IPS DF 6.9 (cell line): ENCODE results near the gene ITFG2.

ENCODE experiments used
- DNase-seq: peaks from one replicate; pipeline ENCODE4 v3.0.0-alpha.2; 2013; ENCODE audit warnings: low read depth, low spot score
- H3K27ac ChIP-seq: one replicate; pipeline ENCODE4 v1.5.1; 2013; ENCODE audit warnings: low read length, control low read depth
- H3K27me3 ChIP-seq: 2 replicates; pipeline ENCODE4 v1.6.1; 2013; ENCODE audit warnings: mild to moderate bottlenecking, low read length; ENCODE audit not compliant: control insufficient read depth, insufficient read depth
- H3K36me3 ChIP-seq: 2 replicates; pipeline ENCODE4 v1.6.1; 2013; ENCODE audit warnings: low read length; ENCODE audit not compliant: control insufficient read depth, insufficient read depth
- H3K4me1 ChIP-seq: 2 replicates; pipeline ENCODE4 v1.6.1; 2013; ENCODE audit warnings: low read length; ENCODE audit not compliant: control insufficient read depth, insufficient read depth
- H3K4me3 ChIP-seq: 2 replicates; pipeline ENCODE4 v1.5.1; 2013; ENCODE audit warnings: mild to moderate bottlenecking, low read length
- H3K9me3 ChIP-seq: 2 replicates; pipeline ENCODE4 v1.6.1; 2013; ENCODE audit warnings: low read length, inconsistent platforms; ENCODE audit not compliant: control insufficient read depth, insufficient read depth
- WGBS: extraction: QIAGEN DNeasy Blood & Tissue Kit; methylation state at CpG from one replicate; pipeline ENCODE4 v1.1.7; 2013; ENCODE audit warnings: mixed read lengths, missing lambda C conversion rate; ENCODE audit not compliant: insufficient read length, insufficient coverage; 5-methylcytosine and 5-hydroxymethylcytosine counted together

Gene ITFG2

DNA sequence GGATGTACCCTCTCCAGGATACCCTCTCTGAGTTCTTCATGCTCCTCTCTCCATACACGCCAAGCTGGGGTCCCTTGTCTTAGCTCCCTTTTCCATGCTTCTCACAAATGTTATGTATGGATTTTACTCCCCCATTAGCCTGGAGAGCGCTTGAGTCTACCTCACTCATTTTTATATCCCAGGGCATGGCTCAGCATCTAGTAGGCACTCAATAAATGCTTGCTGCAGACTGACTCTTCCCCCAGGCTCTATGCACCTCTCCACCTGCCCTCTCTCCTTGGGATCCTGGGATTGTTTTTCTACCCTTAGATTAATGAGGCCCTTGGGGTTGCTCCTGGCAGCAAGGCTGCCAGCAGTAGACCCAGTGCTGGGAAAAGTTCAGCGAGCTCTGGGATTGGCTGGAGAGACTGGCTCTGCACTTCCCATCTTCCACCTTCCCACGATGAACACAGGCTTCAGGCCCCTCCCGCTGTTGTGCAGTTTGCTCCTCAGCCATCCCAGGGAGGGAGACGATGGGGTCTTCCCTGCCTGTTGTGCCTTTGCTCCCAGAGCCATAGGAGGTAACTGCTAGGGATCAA is 20.2 kb downstream of the ITFG2 start:
- no CpG with 5 or more reads among the region's 6 CpGs for WGBS
- H3K27me3 ChIP-seq: no peaks in the 10 kb centered on the region
- H3K36me3 ChIP-seq: peaks cover 2% of the 10 kb centered on the region; the same call in 1 of the 2 replicates

GRCh38 chr12:2833327-2833726 is 20.9 kb downstream of the ITFG2 start:
- no CpG with 5 or more reads among the region's 5 CpGs for WGBS
- Histone ChIP-seq H3K27ac (no peak overlapping the region), H3K36me3 (no peaks in the 10 kb centered on the region), H3K4me1 (peaks cover 6% of the 10 kb centered on the region; the same call in 1 of the 2 replicates), H3K9me3 (no peaks in the 10 kb centered on the region), H3K27me3 (no peaks in the 10 kb centered on the region), H3K4me3 (no peak overlapping the region)
- DNase-seq: no peak

More for the DNA sequence above, 20.2 kb downstream of the ITFG2 start:
- DNase-seq: no peak
- Histone ChIP-seq H3K4me1 (peaks cover 6% of the 10 kb centered on the region; the same call in 1 of the 2 replicates), H3K9me3 (no peaks in the 10 kb centered on the region), H3K27ac (no peak overlapping the region), H3K4me3 (no peak overlapping the region)

DNA sequence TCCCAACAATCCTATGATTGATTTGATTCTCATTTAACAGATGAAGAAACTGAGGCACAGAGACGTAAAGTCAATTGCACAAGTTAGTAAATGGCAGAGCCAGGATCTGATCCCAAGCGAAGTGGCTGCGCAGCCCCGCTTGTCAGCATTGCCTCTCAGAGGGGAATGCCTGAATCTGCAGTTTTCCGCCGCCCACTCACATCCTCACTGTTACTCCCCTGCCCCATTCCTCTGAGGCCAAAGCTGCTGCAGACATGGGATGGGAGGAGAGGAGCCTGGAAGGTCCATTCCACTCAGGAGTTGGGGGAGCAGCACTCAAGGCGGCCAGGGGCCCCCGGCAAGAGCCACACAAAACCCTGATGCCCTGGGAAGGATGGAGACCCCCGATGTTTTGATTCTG is 21.3 kb downstream of the ITFG2 start:
- H3K27ac ChIP-seq: no peak overlapping the region
- DNase-seq: no peak
- H3K4me3 ChIP-seq: no peak overlapping the region
- H3K9me3 ChIP-seq: no peaks in the 10 kb centered on the region
- H3K4me1 ChIP-seq: peaks cover 6% of the 10 kb centered on the region; the same call in 1 of the 2 replicates
- H3K27me3 ChIP-seq: no peaks in the 10 kb centered on the region
- H3K36me3 ChIP-seq: no peaks in the 10 kb centered on the region
- WGBS: no CpG with 5 or more reads among the region's 9 CpGs

- Histone ChIP-seq H3K4me3 (no peak within 1 kb of the TSS), H3K36me3 (no peaks in the 10 kb centered on the region), H3K27ac (no peak within 1 kb of the TSS), H3K9me3 (no peaks in the 10 kb centered on the region), H3K4me1 (peaks cover 6% of the 10 kb centered on the region; the same call in 1 of the 2 replicates), H3K27me3 (no peaks in the 10 kb centered on the region)
- no peak for DNase-seq
- no CpG with 5 or more reads among the region's 32 CpGs for WGBS
These were observed 22.4 kb downstream of the ITFG2 start, which contains the start of gene NRIP2 for GRCh38 chr12:2834581-2835491. NRIP2 (minus strand) TSS chr12:2835035; CDS start chr12:2834983, 52 bp downstream.

DNA sequence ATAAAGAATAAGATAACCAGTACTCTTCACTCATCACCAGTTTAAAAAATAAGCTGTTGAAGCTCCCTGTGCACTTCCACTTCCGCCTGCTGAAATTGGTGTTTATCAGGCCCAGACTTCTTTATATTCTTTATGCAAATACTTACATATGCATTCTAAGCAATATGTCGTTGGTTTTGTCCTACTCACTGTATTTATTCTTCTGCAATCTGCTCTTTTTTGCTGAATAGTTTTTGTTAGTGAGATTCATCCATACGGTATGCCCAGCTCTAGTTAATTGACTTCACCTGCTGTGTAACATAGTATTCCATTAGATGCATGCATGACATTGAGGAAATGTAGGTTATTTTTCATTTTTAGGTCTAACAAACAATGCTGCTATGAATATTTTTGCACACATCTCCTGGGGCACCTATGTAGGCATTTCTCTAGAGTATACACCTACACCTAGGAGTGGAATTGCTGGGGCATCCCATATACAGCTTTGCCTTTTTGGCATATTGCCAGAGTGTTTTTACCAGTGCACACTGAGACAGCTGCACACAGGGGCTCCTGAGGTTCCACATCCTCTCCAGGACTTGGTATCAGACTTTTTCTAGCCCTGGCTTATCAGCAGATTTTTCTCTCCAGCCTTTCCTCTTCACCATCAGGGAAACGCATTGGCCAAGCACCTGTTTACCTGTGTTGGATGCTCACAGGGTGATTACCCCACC is 23.4 kb downstream of the ITFG2 start:
- Histone ChIP-seq H3K36me3 (no peaks in the 10 kb centered on the region), H3K4me1 (peaks cover 6% of the 10 kb centered on the region; the same call in 1 of the 2 replicates), H3K4me3 (no peak overlapping the region), H3K9me3 (no peaks in the 10 kb centered on the region), H3K27ac (no peak overlapping the region), H3K27me3 (no peaks in the 10 kb centered on the region)
- DNase-seq: no peak
- WGBS: no CpG with 5 or more reads among the region's 4 CpGs

GRCh38 chr12:2836574-2836973 is 24.1 kb downstream of the ITFG2 start:
- Histone ChIP-seq H3K27me3 (no peaks in the 10 kb centered on the region), H3K27ac (no peak overlapping the region), H3K9me3 (no peaks in the 10 kb centered on the region), H3K4me3 (no peak overlapping the region), H3K36me3 (no peaks in the 10 kb centered on the region), H3K4me1 (peaks cover 6% of the 10 kb centered on the region; the same call in 1 of the 2 replicates)
- WGBS: no CpG with 5 or more reads among the region's 8 CpGs
- no peak for DNase-seq

- H3K4me3 ChIP-seq: no peak overlapping the region
- no peak for DNase-seq
- no peaks in the 10 kb centered on the region for H3K4me1 ChIP-seq
- no CpG with 5 or more reads among the region's 9 CpGs for WGBS
- H3K27me3 ChIP-seq: no peaks in the 10 kb centered on the region
- H3K36me3 ChIP-seq: no peaks in the 10 kb centered on the region
- H3K9me3 ChIP-seq: no peaks in the 10 kb centered on the region
- H3K27ac ChIP-seq: no peak overlapping the region
These were observed 28.7 kb downstream of the ITFG2 start for GRCh38 chr12:2841056-2841650.

- no peak for DNase-seq
- Histone ChIP-seq H3K9me3 (no peaks in the 10 kb centered on the region), H3K36me3 (no peaks in the 10 kb centered on the region), H3K27ac (no peak overlapping the region), H3K4me1 (no peaks in the 10 kb centered on the region), H3K4me3 (no peak overlapping the region), H3K27me3 (no peaks in the 10 kb centered on the region)
- no CpG with 5 or more reads among the region's 5 CpGs for WGBS
These were observed 30.5 kb downstream of the ITFG2 start for GRCh38 chr12:2842948-2843347.

- H3K4me3 ChIP-seq: no peak overlapping the region
- H3K36me3 ChIP-seq: no peaks in the 10 kb centered on the region
- DNase-seq: no peak
- H3K27ac ChIP-seq: no peak overlapping the region
- H3K4me1 ChIP-seq: no peaks in the 10 kb centered on the region
- no peaks in the 10 kb centered on the region for H3K9me3 ChIP-seq
- WGBS: no CpG with 5 or more reads among the region's 9 CpGs
- H3K27me3 ChIP-seq: no peaks in the 10 kb centered on the region
These were observed 32.3 kb downstream of the ITFG2 start for GRCh38 chr12:2844786-2845185.

DNA sequence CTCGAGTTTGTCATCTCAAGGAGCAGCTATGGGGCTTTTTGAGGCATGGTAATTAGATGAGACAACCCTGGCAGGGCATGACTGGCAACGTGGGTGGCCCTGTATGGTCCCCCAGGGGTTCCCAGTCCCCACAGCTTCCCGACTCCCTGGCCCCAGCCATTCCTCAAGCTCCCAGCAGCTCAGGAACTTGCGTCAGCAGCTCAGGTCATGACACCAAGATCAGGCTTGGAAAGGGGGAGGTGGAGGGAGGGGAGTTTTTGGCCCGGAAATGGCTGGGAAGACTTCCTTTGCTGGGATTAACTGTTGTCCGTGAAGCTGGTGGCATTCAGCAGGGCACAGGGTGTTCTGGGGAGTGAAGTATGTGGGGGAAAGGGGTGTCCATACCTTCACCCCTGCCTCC is 32.8 kb downstream of the ITFG2 start:
- H3K27ac ChIP-seq: no peak overlapping the region
- no peak for DNase-seq

More for the DNA sequence above, 32.8 kb downstream of the ITFG2 start:
- WGBS: no CpG with 5 or more reads among the region's 6 CpGs
- no peaks in the 10 kb centered on the region for H3K27me3 ChIP-seq
- no peak overlapping the region for H3K4me3 ChIP-seq
- no peaks in the 10 kb centered on the region for H3K4me1 ChIP-seq
- H3K36me3 ChIP-seq: no peaks in the 10 kb centered on the region
- H3K9me3 ChIP-seq: no peaks in the 10 kb centered on the region
